ENCODE measurements around the gene C6orf47.

- TF ChIP-seq YY1 (IDR thresholded peaks at IDR 0.05; ENCODE audit: insufficient read depth, insufficient read length) (no peak), SUZ12 (IDR thresholded peaks at IDR 0.05; ENCODE audit: extremely low read depth, insufficient read depth, insufficient read length) (no peak), ZNF274 (IDR thresholded peaks at IDR 0.05; ENCODE audit: low read depth, low read length) (no peak)
Measured at GRCh38 chr6:31636698-31637596, 23.6 kb downstream of the C6orf47 start.

All from NT2/D1 (cell line).